ENCODE measurements around the gene MYBBP1A.

Gene MYBBP1A

DNA sequence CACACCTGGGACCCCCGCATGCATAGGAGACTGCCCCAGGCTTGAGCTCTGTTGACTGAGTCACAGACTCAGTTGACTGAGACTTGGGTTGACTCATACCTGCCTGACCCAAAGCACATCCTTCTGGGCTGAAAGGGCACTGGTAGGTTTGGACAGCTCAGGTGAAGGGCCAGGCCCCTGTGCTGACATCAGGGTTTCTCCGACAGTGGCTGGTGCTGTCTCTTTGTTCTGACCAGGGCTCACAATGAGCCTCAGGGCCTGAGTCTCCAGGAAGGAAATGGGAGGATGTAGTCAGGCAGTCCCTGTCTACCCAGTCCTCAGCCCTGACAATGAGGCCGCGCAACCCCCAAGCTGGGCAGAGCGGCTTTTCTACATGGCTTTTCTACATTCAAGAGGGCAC, 50.0 kb downstream of the MYBBP1A start:
- H3K4me3 ChIP-seq (replicated peaks; ENCODE audit: low read depth, low read length), result no peak overlapping the region
- no peaks in the 10 kb centered on the region for H3K36me3 ChIP-seq (ENCODE audit: control insufficient read depth, insufficient read depth, low read length)
- peaks cover 3% of the 10 kb centered on the region for H3K27me3 ChIP-seq (replicated peaks; ENCODE audit: control insufficient read depth, insufficient read depth, low read length)
- TF ChIP-seq CTCF (IDR thresholded peaks at IDR 0.05; ENCODE audit: insufficient read depth, low read length, poor library complexity, severe bottlenecking), result no peak
- no peak for DNase-seq (ENCODE audit: extremely low read depth, insufficient read length)

DNA sequence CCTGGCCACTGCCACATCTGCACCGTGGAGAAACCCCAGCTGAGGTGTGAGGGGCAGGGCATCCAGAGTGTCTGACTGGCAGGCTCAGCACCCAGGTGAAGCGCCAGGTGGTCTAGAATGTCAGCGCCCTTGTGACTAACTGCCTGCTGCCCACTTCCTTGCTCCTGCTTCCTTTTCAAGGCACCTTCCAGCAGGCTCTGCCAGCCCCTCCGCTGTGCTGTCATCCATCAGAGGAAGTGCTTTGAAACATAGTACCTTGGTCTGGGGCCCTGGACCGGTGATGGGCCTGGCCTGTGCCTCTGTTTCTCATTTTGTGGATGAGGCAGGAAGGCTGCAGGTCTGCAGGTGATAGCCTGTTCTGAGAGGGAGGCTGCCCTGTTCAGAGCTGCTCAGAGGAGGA, 51.0 kb downstream of the MYBBP1A start:
- Histone ChIP-seq H3K4me3 (replicated peaks; ENCODE audit: low read depth, low read length) (no peak overlapping the region), H3K27me3 (replicated peaks; ENCODE audit: control insufficient read depth, insufficient read depth, low read length) (peaks cover 6% of the 10 kb centered on the region), H3K36me3 (ENCODE audit: control insufficient read depth, insufficient read depth, low read length) (no peaks in the 10 kb centered on the region)
- DNase-seq (ENCODE audit: extremely low read depth, insufficient read length), result no peak
- no peak for TF ChIP-seq CTCF (IDR thresholded peaks at IDR 0.05; ENCODE audit: insufficient read depth, low read length, poor library complexity, severe bottlenecking)

GRCh38 chr17:4503283-4504025, 51.7 kb downstream of the MYBBP1A start:
- no peak for DNase-seq (ENCODE audit: extremely low read depth, insufficient read length)
- no peak for TF ChIP-seq CTCF (IDR thresholded peaks at IDR 0.05; ENCODE audit: insufficient read depth, low read length, poor library complexity, severe bottlenecking)
- Histone ChIP-seq H3K4me3 (replicated peaks; ENCODE audit: low read depth, low read length) (no peak overlapping the region), H3K36me3 (ENCODE audit: control insufficient read depth, insufficient read depth, low read length) (no peaks in the 10 kb centered on the region), H3K27me3 (replicated peaks; ENCODE audit: control insufficient read depth, insufficient read depth, low read length) (peaks cover 6% of the 10 kb centered on the region)

- TF ChIP-seq CTCF (IDR thresholded peaks at IDR 0.05; ENCODE audit: insufficient read depth, low read length, poor library complexity, severe bottlenecking), result no peak
- Histone ChIP-seq H3K4me3 (replicated peaks; ENCODE audit: low read depth, low read length) (no peak overlapping the region), H3K27me3 (replicated peaks; ENCODE audit: control insufficient read depth, insufficient read depth, low read length) (peaks cover 6% of the 10 kb centered on the region), H3K36me3 (ENCODE audit: control insufficient read depth, insufficient read depth, low read length) (no peaks in the 10 kb centered on the region)
- no peak for DNase-seq (ENCODE audit: extremely low read depth, insufficient read length)
Observed at GRCh38 chr17:4502466-4503154, 52.6 kb downstream of the MYBBP1A start.

GRCh38 chr17:4501295-4501949, 53.8 kb downstream of the MYBBP1A start:
- no peaks in the 10 kb centered on the region for H3K36me3 ChIP-seq (ENCODE audit: control insufficient read depth, insufficient read depth, low read length)
- no peak overlapping the region for H3K4me3 ChIP-seq (replicated peaks; ENCODE audit: low read depth, low read length)
- H3K27me3 ChIP-seq (replicated peaks; ENCODE audit: control insufficient read depth, insufficient read depth, low read length), result peaks cover 6% of the 10 kb centered on the region
- no peak for TF ChIP-seq CTCF (IDR thresholded peaks at IDR 0.05; ENCODE audit: insufficient read depth, low read length, poor library complexity, severe bottlenecking)
- DNase-seq (ENCODE audit: extremely low read depth, insufficient read length), result no peak
